ENCODE measurements around the gene BCAS3. TPM values are rescaled to one million over a fixed set of nuclear protein-coding genes. Genes with fewer than 3 reads are reported as not detected.

The BCAS3 gene
- total and polyA plus RNA-seq, 4 experiments from 2014 or later: 27.0 to 45.2 (median 41.2) TPM

DNA sequence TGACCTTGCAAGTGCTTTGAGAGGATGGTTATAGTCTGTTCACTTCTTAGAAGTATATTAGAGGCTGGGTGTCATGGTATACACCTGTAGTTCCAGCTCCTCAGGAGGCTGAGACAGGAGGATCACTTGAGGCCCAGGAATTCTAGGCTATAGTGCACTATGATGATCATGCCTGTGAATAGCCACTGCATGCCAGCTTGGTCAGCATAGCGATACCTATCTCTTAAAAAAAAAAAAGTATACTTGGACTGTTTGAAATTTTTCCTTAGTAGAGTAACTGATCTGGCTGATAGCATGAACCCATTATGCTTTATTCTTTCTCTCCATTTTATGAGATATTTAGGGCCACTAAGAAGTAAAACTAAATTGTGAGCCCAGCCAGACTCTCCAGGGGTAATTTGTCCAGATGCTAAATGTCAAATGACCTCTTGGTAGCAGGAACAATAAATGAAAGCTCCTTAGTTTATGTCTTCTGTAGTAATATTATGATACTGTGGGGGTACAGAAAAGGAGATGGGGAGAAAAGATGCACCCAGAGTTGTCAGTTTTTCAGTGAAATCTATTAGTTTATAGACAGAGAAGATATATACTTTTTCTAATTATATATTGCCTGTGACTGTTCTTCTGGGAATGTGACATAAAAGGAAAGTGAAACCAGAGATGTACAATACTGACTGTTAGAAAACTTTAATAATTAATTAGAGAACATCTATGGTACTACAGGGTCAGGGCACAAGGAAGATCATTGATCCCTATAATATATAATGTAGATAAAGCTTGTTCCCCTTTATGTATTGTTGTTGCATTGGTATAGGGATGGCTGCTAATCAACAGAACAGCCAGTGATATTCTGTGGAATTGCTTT lies 386.7 kb downstream of the BCAS3 start:
- ChIA-PET POLR2A (ENCODE audit: partially characterized antibody) (no interaction called here), CTCF (ENCODE audit: partially characterized antibody) (no interaction called here)
- peaks cover 8% of the 10 kb centered on the region for H3K4me1 ChIP-seq (ENCODE audit: insufficient read depth, low read length)

DNA sequence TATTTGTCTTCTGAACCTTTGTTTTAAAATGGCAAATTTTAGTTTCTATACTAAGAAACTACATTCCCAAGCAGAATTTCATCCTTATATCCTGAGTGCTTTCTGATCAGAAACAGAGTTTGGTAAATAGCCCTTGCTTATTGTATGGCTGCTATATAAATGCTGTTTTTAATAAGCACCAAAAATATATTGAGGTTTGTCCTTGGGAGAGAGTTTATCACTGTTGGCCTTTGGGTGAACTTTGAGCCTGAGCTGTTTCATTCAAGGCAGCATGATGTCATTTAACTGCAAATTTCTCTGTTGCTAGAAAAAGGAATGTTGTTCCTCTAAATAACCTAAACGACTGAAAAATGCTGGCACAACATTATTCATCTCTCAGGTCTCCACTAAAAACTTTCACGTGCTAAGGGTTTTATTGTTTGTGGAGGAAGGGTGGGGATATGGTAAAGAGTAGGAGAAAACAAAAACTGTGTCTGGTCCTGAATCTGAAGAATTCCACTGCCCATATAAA lies 387.7 kb downstream of the BCAS3 start:
- H3K9me3 ChIP-seq (ENCODE audit: control insufficient read depth in 1 of 2, low read length in 2 of 2): no peaks in the 10 kb centered on the region
- Mint-ChIP-seq H3K36me3 (peaks cover 2 to 16% of the 10 kb centered on the region in 2 donors), H3K27ac (peak overlapping the region in 1 of 7 donors; percentile 1), H3K27me3 (no peaks in the 10 kb centered on the region), H3K4me1 (peaks cover 0 to 6% (median 3%) of the 10 kb centered on the region in 4 donors), H3K4me3 (peak overlapping the region in 1 of 8 donors; percentile 22), H3K9me3 (peaks cover 0 to 3% (median 0%) of the 10 kb centered on the region in 8 donors)
- no peak for DNase-seq
- ChIA-PET CTCF (ENCODE audit: partially characterized antibody) (no interaction called here), POLR2A (ENCODE audit: partially characterized antibody) (no interaction called here)
- H3K27ac ChIP-seq (ENCODE audit: low read depth, low read length): no peak overlapping the region
- H3K36me3 ChIP-seq (ENCODE audit: insufficient read depth, low read length): no peaks in the 10 kb centered on the region
- H3K27me3 ChIP-seq (ENCODE audit: insufficient read depth, low read length): no peaks in the 10 kb centered on the region
- intact Hi-C loops (cut with micrococcal nuclease): no loop called here
- no peak overlapping the region for H3K4me3 ChIP-seq (ENCODE audit: low read length in 2 of 2)
- H3K4me1 ChIP-seq (ENCODE audit: insufficient read depth, low read length): peaks cover 8% of the 10 kb centered on the region

More for the DNA sequence above, 386.7 kb downstream of the BCAS3 start:
- H3K4me3 Mint-ChIP-seq: peak overlapping the region in 1 of 8 donors; percentile 24
- peaks cover 0 to 3% (median 0%) of the 10 kb centered on the region in 8 donors for H3K9me3 Mint-ChIP-seq
- intact Hi-C loops (cut with micrococcal nuclease): no loop called here
- Histone ChIP-seq H3K36me3 (ENCODE audit: insufficient read depth, low read length) (no peaks in the 10 kb centered on the region), H3K27me3 (ENCODE audit: insufficient read depth, low read length) (no peaks in the 10 kb centered on the region), H3K4me3 (ENCODE audit: low read length in 2 of 2) (no peak overlapping the region), H3K27ac (ENCODE audit: low read depth, low read length) (no peak overlapping the region), H3K9me3 (ENCODE audit: control insufficient read depth in 1 of 2, low read length in 2 of 2) (no peaks in the 10 kb centered on the region)
- H3K4me1 Mint-ChIP-seq: peaks cover 0 to 6% (median 3%) of the 10 kb centered on the region in 4 donors
- DNase-seq: no peak
- H3K27ac Mint-ChIP-seq: peak overlapping the region in 1 of 7 donors; percentile 23
- H3K36me3 Mint-ChIP-seq: peaks cover 2 to 17% of the 10 kb centered on the region in 2 donors
- no peaks in the 10 kb centered on the region for H3K27me3 Mint-ChIP-seq

DNA sequence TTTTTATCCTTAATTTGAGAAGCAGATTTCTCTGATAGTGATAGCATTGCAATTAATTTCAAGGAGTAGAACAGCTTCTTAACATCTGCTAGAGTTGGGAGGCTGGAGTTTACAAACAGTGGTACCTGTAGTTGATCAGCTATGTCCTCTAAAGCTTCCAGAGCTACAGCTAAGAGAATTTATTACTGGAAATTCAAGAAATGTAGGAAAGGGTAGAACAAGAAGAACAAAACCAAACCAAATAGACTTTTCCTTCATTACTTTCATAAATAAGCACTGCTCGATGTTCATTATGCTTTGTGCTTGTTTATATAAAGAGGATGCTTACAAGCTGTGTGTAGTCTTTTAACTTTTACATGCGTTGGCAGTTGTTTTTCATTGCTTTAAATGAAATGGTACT lies 388.4 kb downstream of the BCAS3 start:
- DNase-seq: no peak
- H3K27ac ChIP-seq (ENCODE audit: low read depth, low read length): no peak overlapping the region
- ChIA-PET CTCF (ENCODE audit: partially characterized antibody) (no interaction called here), POLR2A (ENCODE audit: partially characterized antibody) (no interaction called here)
- H3K9me3 Mint-ChIP-seq: peaks cover 0 to 3% (median 0%) of the 10 kb centered on the region in 8 donors
- peaks cover 2 to 16% of the 10 kb centered on the region in 2 donors for H3K36me3 Mint-ChIP-seq
- H3K27ac Mint-ChIP-seq: no peak overlapping the region
- H3K9me3 ChIP-seq (ENCODE audit: control insufficient read depth in 1 of 2, low read length in 2 of 2): no peaks in the 10 kb centered on the region
- H3K27me3 ChIP-seq (ENCODE audit: insufficient read depth, low read length): no peaks in the 10 kb centered on the region
- no peak overlapping the region for H3K4me3 Mint-ChIP-seq
- no peak overlapping the region for H3K4me3 ChIP-seq (ENCODE audit: low read length in 2 of 2)
- no peaks in the 10 kb centered on the region for H3K27me3 Mint-ChIP-seq
- no peaks in the 10 kb centered on the region for H3K36me3 ChIP-seq (ENCODE audit: insufficient read depth, low read length)
- H3K4me1 Mint-ChIP-seq: peaks cover 0 to 6% (median 3%) of the 10 kb centered on the region in 4 donors
- H3K4me1 ChIP-seq (ENCODE audit: insufficient read depth, low read length): peaks cover 8% of the 10 kb centered on the region
- intact Hi-C loops (cut with micrococcal nuclease): no loop called here

DNA sequence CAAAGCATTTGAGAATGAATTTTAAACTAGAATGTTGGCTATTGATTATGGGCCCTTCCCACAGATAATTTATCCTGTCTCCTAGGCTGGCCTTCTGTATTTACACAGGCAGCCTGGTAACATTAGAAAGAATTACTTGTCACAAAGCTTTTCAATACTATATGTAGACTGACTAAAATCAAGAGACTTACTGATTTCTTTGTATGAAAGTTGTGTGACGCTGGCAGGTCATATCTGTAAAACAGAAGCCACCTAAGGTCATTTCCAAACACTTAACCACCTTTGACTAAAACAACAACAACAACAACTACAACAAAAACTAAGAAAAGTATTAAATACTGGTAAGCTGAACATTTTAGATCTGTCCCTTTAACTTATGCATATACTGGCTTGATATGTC lies 393.0 kb downstream of the BCAS3 start:
- CTCF ChIA-PET (ENCODE audit: partially characterized antibody): no interaction called here
- H3K36me3 ChIP-seq (ENCODE audit: insufficient read depth, low read length): no peaks in the 10 kb centered on the region
- peaks cover 0 to 3% (median 0%) of the 10 kb centered on the region in 8 donors for H3K9me3 Mint-ChIP-seq
- no peaks in the 10 kb centered on the region for H3K27me3 Mint-ChIP-seq
- no peaks in the 10 kb centered on the region for H3K27me3 ChIP-seq (ENCODE audit: insufficient read depth, low read length)
- peaks cover 3 to 6% of the 10 kb centered on the region in 2 donors for H3K36me3 Mint-ChIP-seq
- no peak overlapping the region for H3K4me3 Mint-ChIP-seq
- no peaks in the 10 kb centered on the region for H3K4me1 ChIP-seq (ENCODE audit: insufficient read depth, low read length)
- H3K4me1 Mint-ChIP-seq: no peaks in the 10 kb centered on the region
- intact Hi-C loops (cut with micrococcal nuclease): no loop called here
- DNase-seq: no peak
- H3K4me3 ChIP-seq (ENCODE audit: low read length in 2 of 2): no peak overlapping the region
- no peak overlapping the region for H3K27ac ChIP-seq (ENCODE audit: low read depth, low read length)
- POLR2A ChIA-PET (ENCODE audit: partially characterized antibody): no interaction called here
- no peaks in the 10 kb centered on the region for H3K9me3 ChIP-seq (ENCODE audit: control insufficient read depth in 1 of 2, low read length in 2 of 2)
- H3K27ac Mint-ChIP-seq: no peak overlapping the region

DNA sequence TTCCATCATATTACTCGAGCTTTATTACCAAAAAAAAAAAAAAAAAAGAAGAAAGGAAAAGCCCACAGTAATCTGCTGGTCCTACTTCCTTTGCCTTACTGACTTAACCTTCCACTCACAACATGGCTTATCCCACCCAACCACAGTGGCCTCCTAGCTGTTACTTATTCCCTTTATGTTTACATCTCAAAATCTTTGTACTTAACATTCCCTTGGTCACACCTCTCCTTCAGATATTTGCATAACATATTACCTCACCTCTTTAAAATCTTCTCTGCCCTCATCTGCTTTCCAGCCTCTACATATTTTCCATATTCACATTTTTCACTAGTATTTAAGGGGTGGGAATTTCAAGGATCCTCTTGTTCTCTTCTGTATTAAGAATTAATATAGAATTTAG lies 395.0 kb downstream of the BCAS3 start:
- no peaks in the 10 kb centered on the region for H3K27me3 ChIP-seq (ENCODE audit: insufficient read depth, low read length)
- H3K9me3 Mint-ChIP-seq: peaks cover 0 to 3% (median 0%) of the 10 kb centered on the region in 8 donors
- H3K36me3 Mint-ChIP-seq: peaks cover 10 to 14% of the 10 kb centered on the region in 2 donors
- H3K4me3 ChIP-seq (ENCODE audit: low read length in 2 of 2): no peak overlapping the region
- H3K4me1 ChIP-seq (ENCODE audit: insufficient read depth, low read length): no peaks in the 10 kb centered on the region
- DNase-seq: no peak
- intact Hi-C loops (cut with micrococcal nuclease): no loop called here
- no peak overlapping the region for H3K27ac ChIP-seq (ENCODE audit: low read depth, low read length)
- no peaks in the 10 kb centered on the region for H3K9me3 ChIP-seq (ENCODE audit: control insufficient read depth in 1 of 2, low read length in 2 of 2)
- no peaks in the 10 kb centered on the region for H3K36me3 ChIP-seq (ENCODE audit: insufficient read depth, low read length)
- POLR2A ChIA-PET (ENCODE audit: partially characterized antibody): no interaction called here
- CTCF ChIA-PET (ENCODE audit: partially characterized antibody): interaction anchor here (2.2 kb wide), 1 partner anchor 11 kb away, joined by 7 read pairs; no protein-coding TSS in a partner anchor
- H3K27ac Mint-ChIP-seq: no peak overlapping the region
- no peaks in the 10 kb centered on the region for H3K4me1 Mint-ChIP-seq
- no peaks in the 10 kb centered on the region for H3K27me3 Mint-ChIP-seq
- H3K4me3 Mint-ChIP-seq: no peak overlapping the region

DNA sequence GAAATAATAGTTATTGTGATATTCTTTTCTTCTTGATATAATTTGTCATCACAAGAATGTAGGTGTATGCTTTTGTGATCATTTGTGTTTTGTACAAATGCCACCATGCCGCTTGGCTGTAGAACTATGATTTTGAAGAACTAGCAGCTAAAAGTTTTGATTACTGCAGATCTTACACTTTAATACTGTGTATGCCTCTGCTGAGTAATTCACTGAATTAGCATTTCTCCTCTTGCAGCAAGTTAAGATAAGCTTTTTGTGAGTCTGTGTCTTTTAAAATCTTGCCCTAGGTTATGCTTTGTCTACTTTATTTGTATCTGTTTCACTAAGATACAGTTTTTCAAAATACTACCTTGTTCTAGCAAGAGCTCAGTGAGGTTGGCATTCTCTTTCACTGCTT lies 395.5 kb downstream of the BCAS3 start:
- H3K4me1 Mint-ChIP-seq: no peaks in the 10 kb centered on the region
- no peaks in the 10 kb centered on the region for H3K27me3 Mint-ChIP-seq
- ChIA-PET POLR2A (ENCODE audit: partially characterized antibody) (no interaction called here), CTCF (ENCODE audit: partially characterized antibody) (interaction anchor here (2.2 kb wide), 1 partner anchor 10 kb away, joined by 7 read pairs; no protein-coding TSS in a partner anchor)
- H3K4me3 ChIP-seq (ENCODE audit: low read length in 2 of 2): no peak overlapping the region
- H3K27me3 ChIP-seq (ENCODE audit: insufficient read depth, low read length): no peaks in the 10 kb centered on the region
- DNase-seq: no peak
- H3K27ac ChIP-seq (ENCODE audit: low read depth, low read length): no peak overlapping the region
- H3K4me3 Mint-ChIP-seq: no peak overlapping the region
- peaks cover 0 to 3% (median 0%) of the 10 kb centered on the region in 8 donors for H3K9me3 Mint-ChIP-seq
- H3K4me1 ChIP-seq (ENCODE audit: insufficient read depth, low read length): no peaks in the 10 kb centered on the region
- no peaks in the 10 kb centered on the region for H3K36me3 ChIP-seq (ENCODE audit: insufficient read depth, low read length)
- intact Hi-C loops (cut with micrococcal nuclease): no loop called here
- H3K36me3 Mint-ChIP-seq: peaks cover 14% of the 10 kb centered on the region in 2 donors
- no peaks in the 10 kb centered on the region for H3K9me3 ChIP-seq (ENCODE audit: control insufficient read depth in 1 of 2, low read length in 2 of 2)
- no peak overlapping the region for H3K27ac Mint-ChIP-seq

DNA sequence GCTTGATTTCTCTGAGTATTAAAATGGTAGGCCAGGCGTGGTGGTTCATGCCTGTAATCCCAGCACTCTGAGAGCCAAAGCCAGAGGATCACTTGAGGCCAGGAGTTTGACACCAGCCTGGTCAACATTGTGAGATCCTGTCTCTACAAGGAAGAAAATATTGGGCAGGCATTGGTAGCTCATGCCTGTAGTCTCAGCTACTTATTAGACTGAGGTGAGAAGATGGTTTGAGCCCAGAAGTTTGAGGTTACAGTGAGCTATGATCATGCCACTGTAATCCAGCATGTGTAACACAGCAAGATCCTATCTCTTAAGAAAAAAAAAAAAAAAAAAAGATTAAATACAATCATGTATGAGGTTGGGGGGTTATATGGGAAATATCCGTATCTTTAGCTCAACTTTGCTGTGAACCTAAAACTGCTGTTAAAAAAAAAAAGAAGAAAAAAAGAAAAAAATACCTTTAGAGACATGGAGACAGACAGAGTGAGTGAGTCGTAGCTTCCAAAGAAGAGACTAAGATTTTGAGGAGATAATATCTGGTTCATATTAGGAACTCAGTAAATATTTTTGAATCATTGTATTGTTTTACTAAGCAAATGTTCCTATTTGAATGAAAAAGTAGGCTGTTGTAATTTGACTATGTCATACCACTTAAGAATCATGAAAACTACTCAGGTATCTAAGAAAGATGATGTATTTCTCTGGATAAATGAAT lies 396.3 kb downstream of the BCAS3 start:
- H3K27ac ChIP-seq (ENCODE audit: low read depth, low read length): no peak overlapping the region
- ChIA-PET POLR2A (ENCODE audit: partially characterized antibody) (no interaction called here), CTCF (ENCODE audit: partially characterized antibody) (interaction anchor here (2.2 kb wide), 1 partner anchor 9 kb away, joined by 7 read pairs; no protein-coding TSS in a partner anchor)
- no peaks in the 10 kb centered on the region for H3K9me3 Mint-ChIP-seq
- intact Hi-C loops (cut with micrococcal nuclease): no loop called here
- DNase-seq: no peak
- no peaks in the 10 kb centered on the region for H3K4me1 ChIP-seq (ENCODE audit: insufficient read depth, low read length)
- no peaks in the 10 kb centered on the region for H3K27me3 ChIP-seq (ENCODE audit: insufficient read depth, low read length)
- no peaks in the 10 kb centered on the region for H3K36me3 ChIP-seq (ENCODE audit: insufficient read depth, low read length)
- H3K27ac Mint-ChIP-seq: peak overlapping the region in 1 of 7 donors; percentile 53
- H3K4me3 Mint-ChIP-seq: no peak overlapping the region
- H3K4me1 Mint-ChIP-seq: no peaks in the 10 kb centered on the region
- no peaks in the 10 kb centered on the region for H3K9me3 ChIP-seq (ENCODE audit: control insufficient read depth in 1 of 2, low read length in 2 of 2)
- no peaks in the 10 kb centered on the region for H3K27me3 Mint-ChIP-seq
- H3K4me3 ChIP-seq (ENCODE audit: low read length in 2 of 2): no peak overlapping the region
- H3K36me3 Mint-ChIP-seq: peaks cover 14 to 19% of the 10 kb centered on the region in 2 donors
